Measurements from ENCODE around the gene COLGALT1. TPM values are rescaled to one million over a fixed set of nuclear protein-coding genes. Genes with fewer than 3 reads are reported as not detected.

The COLGALT1 gene
- polyA plus RNA-seq, 3 donors = 66.8 to 176 (median 68.8) TPM

DNA sequence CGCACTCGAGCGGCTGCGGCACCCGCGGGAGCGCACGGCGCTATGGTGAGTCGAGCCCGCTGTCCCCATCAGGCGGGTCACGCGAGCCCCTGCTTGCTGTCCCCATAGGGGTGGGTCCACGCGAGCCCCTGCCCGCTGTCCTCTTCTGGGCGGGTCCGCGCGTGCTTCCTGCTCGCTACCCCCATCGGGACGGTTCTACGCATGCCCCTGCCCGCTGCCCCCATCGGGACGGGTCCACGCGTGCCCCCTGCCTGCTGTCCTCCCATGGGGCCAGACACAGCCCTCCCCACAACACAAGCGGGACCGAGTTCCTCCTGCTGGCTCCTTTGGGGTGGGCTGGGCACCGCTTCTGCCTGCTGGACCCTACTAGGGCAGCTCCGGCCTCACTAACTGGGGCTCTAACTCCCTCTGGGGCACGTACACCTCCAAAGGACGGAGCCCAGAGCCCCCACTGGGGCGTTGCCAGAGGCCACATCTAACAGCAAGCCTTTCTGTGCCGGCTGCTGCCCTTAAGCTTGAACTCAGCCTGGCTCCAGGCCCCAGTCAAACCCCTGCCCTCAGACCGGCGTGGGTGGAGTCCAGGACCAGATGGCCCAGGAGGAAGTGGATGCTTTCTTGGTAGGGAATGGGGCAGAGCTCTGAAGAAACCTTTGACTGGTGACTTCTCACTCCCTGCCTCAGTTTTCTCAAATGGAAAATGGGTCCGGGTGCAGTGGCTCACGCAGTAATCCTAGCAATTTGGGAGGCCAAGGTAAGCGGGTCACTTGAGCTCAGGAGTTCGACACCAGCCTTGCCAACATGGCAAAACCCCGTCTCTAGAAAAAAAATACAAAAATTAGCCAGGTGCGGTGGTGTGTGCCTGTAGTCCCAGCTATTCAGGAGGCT is 722 bp downstream of the COLGALT1 start:
- 8% methylated on average over 46 of the region's 46 CpGs for WGBS (ENCODE audit: insufficient coverage)
- Histone ChIP-seq H3K27me3 (ENCODE audit: control insufficient read depth in 2 of 2, insufficient read depth in 2 of 2, low read length in 2 of 2) (no peaks in the 10 kb centered on the region), H3K9ac (ENCODE audit: insufficient read depth, low read length, poor library complexity, severe bottlenecking) (peak overlapping the region; percentile 80), H3K9me3 (replicated peaks in 1 of 2; ENCODE audit: control insufficient read depth in 1 of 2, insufficient read depth in 1 of 2, low read length in 2 of 2) (no peaks in the 10 kb centered on the region), H3K4me2 (replicated peaks; ENCODE audit: extremely low read depth, low read length, poor library complexity, severe bottlenecking) (peak overlapping the region; percentile 91), H4K20me1 (ENCODE audit: insufficient read depth, low read length) (peaks cover 9% of the 10 kb centered on the region), H3K4me1 (ENCODE audit: control insufficient read depth in 1 of 2, insufficient read depth in 2 of 2, low read length in 2 of 2) (peaks cover 63 to 66% of the 10 kb centered on the region in 2 donors), H3K27ac (ENCODE audit: low read depth in 1 of 2, low read length in 2 of 2) (peak overlapping the region; percentile 83), H2AFZ (ENCODE audit: insufficient read depth, low read depth, low read length, poor library complexity, severe bottlenecking) (peak overlapping the region; percentile 80), H3K4me3 (replicated peaks in 1 of 3; ENCODE audit: low read depth in 2 of 3, low read length in 3 of 3) (peak overlapping the region; percentile 74 to 95 (median 93)), H3K79me2 (ENCODE audit: insufficient read depth, low read length) (peaks cover 45% of the 10 kb centered on the region), H3K36me3 (replicated peaks in 1 of 2; ENCODE audit: control insufficient read depth in 1 of 2, insufficient read depth in 2 of 2, low read length in 2 of 2) (peaks cover 8 to 20% of the 10 kb centered on the region in 2 donors)
- H3K4me1 Mint-ChIP-seq = peaks cover 44% of the 10 kb centered on the region
- H3K4me3 Mint-ChIP-seq = peak overlapping the region; percentile 83 to 91
- TF ChIP-seq, protein P1, sequence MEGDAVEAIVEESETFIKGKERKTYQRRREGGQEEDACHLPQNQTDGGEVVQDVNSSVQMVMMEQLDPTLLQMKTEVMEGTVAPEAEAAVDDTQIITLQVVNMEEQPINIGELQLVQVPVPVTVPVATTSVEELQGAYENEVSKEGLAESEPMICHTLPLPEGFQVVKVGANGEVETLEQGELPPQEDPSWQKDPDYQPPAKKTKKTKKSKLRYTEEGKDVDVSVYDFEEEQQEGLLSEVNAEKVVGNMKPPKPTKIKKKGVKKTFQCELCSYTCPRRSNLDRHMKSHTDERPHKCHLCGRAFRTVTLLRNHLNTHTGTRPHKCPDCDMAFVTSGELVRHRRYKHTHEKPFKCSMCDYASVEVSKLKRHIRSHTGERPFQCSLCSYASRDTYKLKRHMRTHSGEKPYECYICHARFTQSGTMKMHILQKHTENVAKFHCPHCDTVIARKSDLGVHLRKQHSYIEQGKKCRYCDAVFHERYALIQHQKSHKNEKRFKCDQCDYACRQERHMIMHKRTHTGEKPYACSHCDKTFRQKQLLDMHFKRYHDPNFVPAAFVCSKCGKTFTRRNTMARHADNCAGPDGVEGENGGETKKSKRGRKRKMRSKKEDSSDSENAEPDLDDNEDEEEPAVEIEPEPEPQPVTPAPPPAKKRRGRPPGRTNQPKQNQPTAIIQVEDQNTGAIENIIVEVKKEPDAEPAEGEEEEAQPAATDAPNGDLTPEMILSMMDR (IDR thresholded peaks at IDR 0.05) = no peak
- peaks cover 14 to 27% of the 10 kb centered on the region in 2 donors for H3K36me3 Mint-ChIP-seq
- H3K9me3 Mint-ChIP-seq = peaks cover 0 to 2% (median 0%) of the 10 kb centered on the region in 7 donors
- intact Hi-C loops (cut with micrococcal nuclease) = loop anchor here (5.0 kb wide), 1 partner anchor 44 kb away; the partner anchor contains the start of gene PGLS (in 2 of the 2)
- peaks cover 0 to 5% (median 1%) of the 10 kb centered on the region in 3 donors for H3K27me3 Mint-ChIP-seq (ENCODE audit: low read depth in 3 of 3)
- peak overlapping the region; percentile 89 to 99 (median 94) for H3K27ac Mint-ChIP-seq
- peak; percentile 57 to 69 (median 68) for DNase-seq

DNA sequence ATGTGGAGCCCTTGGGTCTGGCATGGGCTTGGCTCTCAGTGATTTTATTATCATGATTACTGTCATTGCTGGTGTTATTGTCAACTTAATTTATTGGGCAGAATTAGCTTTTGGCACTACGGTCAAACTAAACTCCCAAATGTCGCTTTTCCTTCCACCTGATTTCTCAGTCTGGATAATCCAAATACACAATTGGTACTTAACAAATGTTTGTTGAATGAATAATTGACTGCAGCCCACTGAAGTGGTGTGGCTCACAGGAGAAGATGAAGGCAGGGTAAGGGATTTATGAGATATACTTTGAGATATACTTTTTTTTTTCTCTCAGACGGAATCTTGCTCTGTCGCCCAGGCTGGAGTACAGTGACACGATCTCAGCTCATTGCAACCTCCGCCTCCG is 1.5 kb downstream of the COLGALT1 start:
- peaks cover 71 to 74% of the 10 kb centered on the region in 2 donors for H3K4me1 ChIP-seq (ENCODE audit: control insufficient read depth in 1 of 2, insufficient read depth in 2 of 2, low read length in 2 of 2)
- H3K9ac ChIP-seq (ENCODE audit: insufficient read depth, low read length, poor library complexity, severe bottlenecking) = no peak overlapping the region
- Mint-ChIP-seq H3K9me3 (peaks cover 0 to 2% (median 0%) of the 10 kb centered on the region in 7 donors), H3K4me3 (peak overlapping the region; percentile 83 to 91), H3K4me1 (peaks cover 52% of the 10 kb centered on the region), H3K36me3 (peaks cover 20 to 32% of the 10 kb centered on the region in 2 donors), H3K27ac (peak overlapping the region; percentile 89 to 99 (median 94)), H3K27me3 (ENCODE audit: low read depth in 3 of 3) (peaks cover 0 to 4% (median 1%) of the 10 kb centered on the region in 3 donors)
- H3K27ac ChIP-seq (ENCODE audit: low read depth in 1 of 2, low read length in 2 of 2) = peak overlapping the region; percentile 83
- H3K27me3 ChIP-seq (ENCODE audit: control insufficient read depth in 2 of 2, insufficient read depth in 2 of 2, low read length in 2 of 2) = no peaks in the 10 kb centered on the region
- H3K4me2 ChIP-seq (replicated peaks; ENCODE audit: extremely low read depth, low read length, poor library complexity, severe bottlenecking) = peak overlapping the region; percentile 91
- peaks cover 50% of the 10 kb centered on the region for H3K79me2 ChIP-seq (ENCODE audit: insufficient read depth, low read length)
- intact Hi-C loops (cut with micrococcal nuclease) = loop anchor here (5.0 kb wide), 1 partner anchor 45 kb away; the partner anchor contains the start of gene PGLS (in 2 of the 2)
- DNase-seq = no peak
- peaks cover 9% of the 10 kb centered on the region for H4K20me1 ChIP-seq (ENCODE audit: insufficient read depth, low read length)
- 87% methylated on average over 3 of the region's 7 CpGs for WGBS (ENCODE audit: insufficient coverage)
- H3K9me3 ChIP-seq (replicated peaks in 1 of 2; ENCODE audit: control insufficient read depth in 1 of 2, insufficient read depth in 1 of 2, low read length in 2 of 2) = no peaks in the 10 kb centered on the region
- TF ChIP-seq, protein P1 (IDR thresholded peaks at IDR 0.05) = no peak
- peaks cover 9 to 24% of the 10 kb centered on the region in 2 donors for H3K36me3 ChIP-seq (replicated peaks in 1 of 2; ENCODE audit: control insufficient read depth in 1 of 2, insufficient read depth in 2 of 2, low read length in 2 of 2)
- no peak overlapping the region for H2AFZ ChIP-seq (ENCODE audit: insufficient read depth, low read depth, low read length, poor library complexity, severe bottlenecking)
- peak overlapping the region; percentile 74 to 95 (median 93) for H3K4me3 ChIP-seq (replicated peaks in 1 of 3; ENCODE audit: low read depth in 2 of 3, low read length in 3 of 3)

All from CD14-positive monocyte (primary cell).